CD4-positive, alpha-beta memory T cell (primary cell): ENCODE measurements around the gene PRDM8. TPM values are rescaled to one million over a fixed set of nuclear protein-coding genes. Genes with fewer than 3 reads are reported as not detected.

Source experiments
- CTCF ChIA-PET: fragments of 350-600 bp; sonication (Branson Sonifier 250); formaldehyde crosslinking; loops from one replicate; lab custom pipeline; 2021; ENCODE audit warnings: inconsistent platforms; ENCODE audit not compliant: partially characterized antibody; lab: Charles Lee
- POLR2A ChIA-PET: fragments of 350-600 bp; sonication (Branson Sonifier 250); formaldehyde crosslinking; loops from one replicate; lab custom pipeline; 2021; ENCODE audit not compliant: partially characterized antibody; lab: Charles Lee
- DNase-seq, 5 donors: peaks; one replicate each; pipeline versions ENCODE4 v3.0.0 to v3.0.0-alpha.2; 2020 to 2022; ENCODE audit warnings: mixed read lengths in 1 of 5
- H3K27ac ChIP-seq: one replicate; pipeline ENCODE4 v1.7.0; 2013; ENCODE audit warnings: low read depth, low read length
- H3K27me3 ChIP-seq: 2 replicates; pipeline ENCODE4 v1.7.0; 2013; ENCODE audit warnings: mild to moderate bottlenecking, low read length, moderate library complexity; ENCODE audit not compliant: insufficient read depth
- H3K36me3 ChIP-seq: 2 replicates; pipeline ENCODE4 v1.7.0; 2013; ENCODE audit warnings: mild to moderate bottlenecking, low read length, moderate library complexity; ENCODE audit not compliant: insufficient read depth
- H3K4me1 ChIP-seq: 2 replicates; pipeline ENCODE4 v1.7.0; 2013; ENCODE audit warnings: mild to moderate bottlenecking, low read length, moderate library complexity; ENCODE audit not compliant: insufficient read depth
- H3K4me3 ChIP-seq, 2 donors: one replicate each; pipeline ENCODE4 v1.7.0; 2013; ENCODE audit warnings: low read length in 2 of 2, mild to moderate bottlenecking in 1 of 2
- H3K9me3 ChIP-seq, 2 donors: one replicate each; pipeline ENCODE4 v1.7.0; 2013; ENCODE audit warnings: low read length in 2 of 2, control low read depth in 1 of 2; ENCODE audit not compliant: control insufficient read depth in 1 of 2
- H3K27ac Mint-ChIP-seq, 7 donors: one replicate each; pipeline ENCODE4 v1.8.0; 2020 to 2021; ENCODE audit warnings: mixed read lengths in 7 of 7, mild to moderate bottlenecking in 6 of 7, inconsistent platforms in 3 of 7, moderate library complexity in 3 of 7
- H3K27me3 Mint-ChIP-seq, 2 donors: one replicate each; pipeline ENCODE4 v1.8.0; 2020 to 2021; ENCODE audit warnings: mixed read lengths in 2 of 2
- H3K36me3 Mint-ChIP-seq, 2 donors: one replicate each; pipeline ENCODE4 v1.8.0; 2020 to 2021; ENCODE audit warnings: mixed read lengths in 2 of 2, inconsistent platforms in 1 of 2, mild to moderate bottlenecking in 1 of 2
- H3K4me1 Mint-ChIP-seq, 4 donors: one replicate each; pipeline ENCODE4 v1.8.0; 2020 to 2021; ENCODE audit warnings: mixed read lengths in 4 of 4, mild to moderate bottlenecking in 1 of 4
- H3K4me3 Mint-ChIP-seq, 8 donors: one replicate each; pipeline ENCODE4 v1.8.0; 2020 to 2021; ENCODE audit warnings: mixed read lengths in 8 of 8, mild to moderate bottlenecking in 7 of 8, moderate library complexity in 6 of 8, inconsistent platforms in 3 of 8
- H3K9me3 Mint-ChIP-seq, 8 donors: one replicate each; pipeline ENCODE4 v1.8.0; 2020 to 2021; ENCODE audit warnings: mixed read lengths in 8 of 8, mild to moderate bottlenecking in 5 of 8, inconsistent platforms in 3 of 8, moderate library complexity in 1 of 8
- intact Hi-C: fragments of 100-400 bp; cut with micrococcal nuclease; formaldehyde crosslinking; loops from one replicate; pipeline ENCODE4 v1.15.1; 2023
- polyA plus RNA-seq, 2 donors: library from polyadenylated mRNA; unstranded; fragments of 300-500 nt; fragmentation: Illumina TruSeq; gene quantifications; one replicate each; pipeline ENCODE4 v1.2.3, GENCODE V29; 2021
- total RNA-seq, 2 experiments: library from RNA; stranded (reverse); gene quantifications; one replicate each; pipeline ENCODE4 v1.2.3, GENCODE V29; 2021

The PRDM8 gene
- total and polyA plus RNA-seq, 4 experiments from 2014 or later, result 2.1 to 23.0 (median 11.6) TPM

- Histone ChIP-seq H3K36me3 (no peaks in the 10 kb centered on the region), H3K27me3 (peaks cover 9% of the 10 kb centered on the region), H3K4me1 (no peaks in the 10 kb centered on the region), H3K4me3 (no peak overlapping the region), H3K9me3 (no peaks in the 10 kb centered on the region), H3K27ac (no peak overlapping the region)
- intact Hi-C loops, result no loop called here
- Mint-ChIP-seq H3K4me3 (no peak overlapping the region), H3K27me3 (peaks cover 10 to 11% of the 10 kb centered on the region in 2 donors), H3K27ac (no peak overlapping the region), H3K36me3 (no peaks in the 10 kb centered on the region), H3K4me1 (peaks cover 0 to 1% (median 0%) of the 10 kb centered on the region in 4 donors), H3K9me3 (no peaks in the 10 kb centered on the region)
- ChIA-PET CTCF (interaction anchor here (0.7 to 2.6 kb wide), 16 partner anchors 10 to 1264 kb away, joined by 3 to 32 read pairs (median 3); no protein-coding TSS in a partner anchor), POLR2A (interaction anchor here (1.1 kb wide), 1 partner anchor 14 kb away, joined by 4 read pairs; no protein-coding TSS in a partner anchor)
- DNase-seq, result no peak
Observed at GRCh38 chr4:80216100-80216761, 18.9 kb downstream of the PRDM8 start.

GRCh38 chr4:80219301-80220025 is 22.2 kb downstream of the PRDM8 start:
- CTCF ChIA-PET, result interaction anchor here (1.0 to 2.7 kb wide), 8 partner anchors 8 to 1267 kb away, joined by 3 to 12 read pairs (median 5); no protein-coding TSS in a partner anchor
- intact Hi-C loops, result loop anchor here (5.0 kb wide), 1 partner anchor 833 kb away; no protein-coding TSS in a partner anchor

GRCh38 chr4:80220711-80221110 is 23.4 kb downstream of the PRDM8 start:
- Mint-ChIP-seq H3K4me3 (no peak overlapping the region), H3K9me3 (no peaks in the 10 kb centered on the region), H3K27ac (no peak overlapping the region), H3K27me3 (peaks cover 11 to 15% of the 10 kb centered on the region in 2 donors), H3K4me1 (no peaks in the 10 kb centered on the region), H3K36me3 (no peaks in the 10 kb centered on the region)
- peaks cover 9% of the 10 kb centered on the region for H3K27me3 ChIP-seq
- no peaks in the 10 kb centered on the region for H3K36me3 ChIP-seq
- CTCF ChIA-PET, result interaction anchor here (0.7 to 2.7 kb wide), 8 partner anchors 9 to 1268 kb away, joined by 3 to 12 read pairs (median 5); no protein-coding TSS in a partner anchor
- POLR2A ChIA-PET, result interaction anchor here (1.0 kb wide), 1 partner anchor 19 kb away, joined by 3 read pairs; no protein-coding TSS in a partner anchor
- no peaks in the 10 kb centered on the region for H3K4me1 ChIP-seq
- DNase-seq, result no peak
- no peak overlapping the region for H3K4me3 ChIP-seq
- H3K9me3 ChIP-seq, result no peaks in the 10 kb centered on the region
- H3K27ac ChIP-seq, result no peak overlapping the region
- intact Hi-C loops, result loop anchor here (5.0 kb wide), 1 partner anchor 832 kb away; no protein-coding TSS in a partner anchor

More at GRCh38 chr4:80219301-80220025, 22.2 kb downstream of the PRDM8 start:
- H3K36me3 Mint-ChIP-seq, result no peaks in the 10 kb centered on the region
- H3K27me3 ChIP-seq, result peaks cover 9% of the 10 kb centered on the region
- no peaks in the 10 kb centered on the region for H3K9me3 Mint-ChIP-seq
- H3K27ac ChIP-seq, result no peak overlapping the region
- peaks cover 11 to 12% of the 10 kb centered on the region in 2 donors for H3K27me3 Mint-ChIP-seq
- no peaks in the 10 kb centered on the region for H3K4me1 ChIP-seq
- H3K4me3 ChIP-seq, result no peak overlapping the region
- POLR2A ChIA-PET, result interaction anchor here (1.0 kb wide), 1 partner anchor 17 kb away, joined by 3 read pairs; no protein-coding TSS in a partner anchor
- no peak overlapping the region for H3K27ac Mint-ChIP-seq
- H3K4me3 Mint-ChIP-seq, result no peak overlapping the region
- H3K9me3 ChIP-seq, result no peaks in the 10 kb centered on the region
- H3K36me3 ChIP-seq, result no peaks in the 10 kb centered on the region
- H3K4me1 Mint-ChIP-seq, result peaks cover 0 to 1% (median 0%) of the 10 kb centered on the region in 4 donors
- no peak for DNase-seq

GRCh38 chr4:80221161-80221560 is 23.9 kb downstream of the PRDM8 start:
- Mint-ChIP-seq H3K27ac (no peak overlapping the region), H3K4me3 (no peak overlapping the region), H3K9me3 (no peaks in the 10 kb centered on the region), H3K36me3 (no peaks in the 10 kb centered on the region), H3K4me1 (no peaks in the 10 kb centered on the region), H3K27me3 (peaks cover 11 to 15% of the 10 kb centered on the region in 2 donors)
- no peak overlapping the region for H3K4me3 ChIP-seq
- CTCF ChIA-PET, result interaction anchor here (1.2 to 2.7 kb wide), 4 partner anchors 9 to 116 kb away, joined by 3 to 12 read pairs (median 8); no protein-coding TSS in a partner anchor
- H3K27ac ChIP-seq, result no peak overlapping the region
- H3K4me1 ChIP-seq, result no peaks in the 10 kb centered on the region
- peaks cover 9% of the 10 kb centered on the region for H3K27me3 ChIP-seq
- POLR2A ChIA-PET, result no interaction called here
- intact Hi-C loops, result loop anchor here (5.0 kb wide), 1 partner anchor 831 kb away; no protein-coding TSS in a partner anchor
- H3K36me3 ChIP-seq, result no peaks in the 10 kb centered on the region
- DNase-seq, result no peak
- no peaks in the 10 kb centered on the region for H3K9me3 ChIP-seq

GRCh38 chr4:80225595-80225994 is 28.3 kb downstream of the PRDM8 start:
- Mint-ChIP-seq H3K4me3 (no peak overlapping the region), H3K9me3 (no peaks in the 10 kb centered on the region), H3K27ac (no peak overlapping the region), H3K36me3 (no peaks in the 10 kb centered on the region), H3K27me3 (peaks cover 12 to 16% of the 10 kb centered on the region in 2 donors), H3K4me1 (peaks cover 0 to 2% (median 0%) of the 10 kb centered on the region in 4 donors)
- no peaks in the 10 kb centered on the region for H3K4me1 ChIP-seq
- CTCF ChIA-PET, result interaction anchor here (0.6 to 1.0 kb wide), 2 partner anchors 13 to 15 kb away, joined by 3 read pairs; no protein-coding TSS in a partner anchor
- no peak for DNase-seq
- intact Hi-C loops, result no loop called here
- no peaks in the 10 kb centered on the region for H3K36me3 ChIP-seq
- POLR2A ChIA-PET, result no interaction called here
- H3K4me3 ChIP-seq, result no peak overlapping the region
- no peak overlapping the region for H3K27ac ChIP-seq
- H3K27me3 ChIP-seq, result no peaks in the 10 kb centered on the region
- no peaks in the 10 kb centered on the region for H3K9me3 ChIP-seq

- H3K4me3 Mint-ChIP-seq, result no peak overlapping the region
- no peaks in the 10 kb centered on the region for H3K27me3 ChIP-seq
- no peaks in the 10 kb centered on the region for H3K36me3 Mint-ChIP-seq
- H3K4me1 ChIP-seq, result no peaks in the 10 kb centered on the region
- H3K9me3 Mint-ChIP-seq, result no peaks in the 10 kb centered on the region
- ChIA-PET CTCF (interaction anchor here (0.6 to 1.0 kb wide), 2 partner anchors 13 to 15 kb away, joined by 3 read pairs; no protein-coding TSS in a partner anchor), POLR2A (no interaction called here)
- H3K27ac Mint-ChIP-seq, result no peak overlapping the region
- H3K27ac ChIP-seq, result no peak overlapping the region
- no peaks in the 10 kb centered on the region for H3K36me3 ChIP-seq
- no peak overlapping the region for H3K4me3 ChIP-seq
- H3K4me1 Mint-ChIP-seq, result peaks cover 0 to 2% (median 0%) of the 10 kb centered on the region in 4 donors
- intact Hi-C loops, result no loop called here
- peaks cover 10 to 14% of the 10 kb centered on the region in 2 donors for H3K27me3 Mint-ChIP-seq
- no peaks in the 10 kb centered on the region for H3K9me3 ChIP-seq
- no peak for DNase-seq
Observed at GRCh38 chr4:80226094-80226493, 28.8 kb downstream of the PRDM8 start.
